Measurements from ENCODE around the gene FLCN. TPM values are rescaled to one million over a fixed set of nuclear protein-coding genes. Genes with fewer than 3 reads are reported as not detected.

Gene FLCN
- total and polyA plus RNA-seq, 4 donors, result 31.4 to 118 (median 80.1) TPM

DNA sequence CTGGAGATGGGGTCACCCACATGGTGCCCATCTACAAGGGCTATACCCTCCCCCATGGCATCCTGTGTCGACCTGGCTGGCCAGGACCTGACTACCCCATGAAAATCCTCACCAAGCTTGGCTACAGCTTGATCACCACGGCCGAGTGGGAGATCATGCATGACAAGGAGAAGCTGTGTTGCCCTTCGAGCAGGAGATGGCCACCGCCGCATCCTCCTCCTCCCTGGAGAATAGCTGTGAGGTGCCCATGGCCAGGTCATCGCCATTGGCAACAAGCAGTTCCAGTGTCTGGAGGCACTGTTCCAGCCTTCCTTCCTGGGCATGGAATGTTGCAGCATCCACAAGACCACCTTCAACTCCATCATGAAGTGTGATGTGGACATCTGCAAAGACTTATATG, 5.3 kb upstream of the FLCN start:
- DNase-seq (no peak), ATAC-seq (ENCODE audit: insufficient read depth, low FRiP score) (no peak)
- TF ChIP-seq, protein P1, sequence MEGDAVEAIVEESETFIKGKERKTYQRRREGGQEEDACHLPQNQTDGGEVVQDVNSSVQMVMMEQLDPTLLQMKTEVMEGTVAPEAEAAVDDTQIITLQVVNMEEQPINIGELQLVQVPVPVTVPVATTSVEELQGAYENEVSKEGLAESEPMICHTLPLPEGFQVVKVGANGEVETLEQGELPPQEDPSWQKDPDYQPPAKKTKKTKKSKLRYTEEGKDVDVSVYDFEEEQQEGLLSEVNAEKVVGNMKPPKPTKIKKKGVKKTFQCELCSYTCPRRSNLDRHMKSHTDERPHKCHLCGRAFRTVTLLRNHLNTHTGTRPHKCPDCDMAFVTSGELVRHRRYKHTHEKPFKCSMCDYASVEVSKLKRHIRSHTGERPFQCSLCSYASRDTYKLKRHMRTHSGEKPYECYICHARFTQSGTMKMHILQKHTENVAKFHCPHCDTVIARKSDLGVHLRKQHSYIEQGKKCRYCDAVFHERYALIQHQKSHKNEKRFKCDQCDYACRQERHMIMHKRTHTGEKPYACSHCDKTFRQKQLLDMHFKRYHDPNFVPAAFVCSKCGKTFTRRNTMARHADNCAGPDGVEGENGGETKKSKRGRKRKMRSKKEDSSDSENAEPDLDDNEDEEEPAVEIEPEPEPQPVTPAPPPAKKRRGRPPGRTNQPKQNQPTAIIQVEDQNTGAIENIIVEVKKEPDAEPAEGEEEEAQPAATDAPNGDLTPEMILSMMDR (IDR thresholded peaks at IDR 0.05; ENCODE audit: control extremely low read depth, extremely low read depth), result no peak
- Histone ChIP-seq H3K4me3 (no peak overlapping the region), H3K9ac (ENCODE audit: insufficient read depth in 1 of 2, low read length in 2 of 2) (no peak overlapping the region), H3K36me3 (ENCODE audit: control insufficient read depth in 4 of 4, insufficient read depth in 4 of 4, low read length in 4 of 4) (peaks cover 4 to 11% (median 6%) of the 10 kb centered on the region in 4 donors), H3K27me3 (ENCODE audit: control insufficient read depth in 3 of 3, insufficient read depth in 3 of 3, low read length in 2 of 3) (no peaks in the 10 kb centered on the region), H3K4me1 (ENCODE audit: control insufficient read depth in 5 of 5, insufficient read depth in 5 of 5, low read length in 5 of 5) (no peaks in the 10 kb centered on the region), H3K9me3 (ENCODE audit: control insufficient read depth in 4 of 4, insufficient read depth in 3 of 4, low read length in 3 of 4) (no peaks in the 10 kb centered on the region), H3K27ac (ENCODE audit: low read depth in 1 of 2, low read length in 1 of 2) (no peak overlapping the region)
- whole genome bisulfite sequencing, 2 donors, result 94 to 96% methylated on average over 7 of the region's 7 CpGs

DNA sequence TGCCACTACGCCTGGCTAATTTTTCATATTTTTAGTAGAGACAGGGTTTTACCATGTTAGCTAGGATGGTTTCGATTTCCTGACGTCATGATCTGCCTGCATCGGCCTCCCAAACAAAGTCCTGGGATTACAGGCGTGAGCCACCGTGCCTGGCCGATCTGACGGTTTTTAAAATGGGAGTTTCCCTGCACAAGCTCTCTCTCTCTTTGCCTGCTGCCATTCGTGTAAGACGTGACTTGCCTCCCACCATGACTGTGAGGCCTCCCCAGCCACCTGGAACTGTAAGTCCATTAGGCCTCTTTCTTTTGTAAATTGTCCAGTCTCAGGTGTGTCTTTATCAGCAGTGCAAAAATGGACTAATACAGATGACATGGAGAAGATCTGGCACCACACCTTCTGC, 4.7 kb upstream of the FLCN start:
- H3K27ac ChIP-seq (ENCODE audit: low read depth in 1 of 2, low read length in 1 of 2), result no peak overlapping the region
- no peaks in the 10 kb centered on the region for H3K9me3 ChIP-seq (ENCODE audit: control insufficient read depth in 4 of 4, insufficient read depth in 3 of 4, low read length in 3 of 4)
- H3K27me3 ChIP-seq (ENCODE audit: control insufficient read depth in 3 of 3, insufficient read depth in 3 of 3, low read length in 2 of 3), result no peaks in the 10 kb centered on the region
- no peak overlapping the region for H3K4me3 ChIP-seq
- WGBS, 2 donors, result 88 to 90% methylated on average over 10 of the region's 10 CpGs
- DNase-seq, result no peak
- H3K9ac ChIP-seq (ENCODE audit: insufficient read depth in 1 of 2, low read length in 2 of 2), result no peak overlapping the region
- TF ChIP-seq, protein P1 (IDR thresholded peaks at IDR 0.05; ENCODE audit: control extremely low read depth, extremely low read depth), result no peak
- peaks cover 0 to 5% (median 3%) of the 10 kb centered on the region in 4 donors for H3K36me3 ChIP-seq (ENCODE audit: control insufficient read depth in 4 of 4, insufficient read depth in 4 of 4, low read length in 4 of 4)
- ATAC-seq (ENCODE audit: insufficient read depth, low FRiP score), result no peak
- H3K4me1 ChIP-seq (ENCODE audit: control insufficient read depth in 5 of 5, insufficient read depth in 5 of 5, low read length in 5 of 5), result no peaks in the 10 kb centered on the region

DNA sequence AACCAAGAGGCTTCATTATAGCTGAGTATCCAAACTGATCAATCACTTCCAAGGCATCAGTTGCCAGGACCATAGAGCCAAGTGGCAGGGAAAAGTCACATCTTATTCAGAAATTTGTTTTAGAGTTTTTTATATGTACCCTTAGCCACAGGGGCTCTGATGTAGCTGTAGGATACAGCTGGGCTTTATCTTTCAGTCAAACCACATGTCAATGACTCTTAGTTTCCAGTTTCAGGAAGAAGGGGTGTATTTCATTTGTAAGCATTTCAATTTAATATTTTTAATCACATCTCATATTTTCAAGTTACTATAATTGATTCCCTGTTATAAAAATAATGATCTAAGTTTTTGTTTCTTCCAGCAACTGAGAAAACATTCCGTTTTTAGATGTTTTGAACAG, 2.9 kb upstream of the FLCN start:
- no peak for DNase-seq
- Histone ChIP-seq H3K4me1 (ENCODE audit: control insufficient read depth in 5 of 5, insufficient read depth in 5 of 5, low read length in 5 of 5) (peaks cover 0 to 13% (median 7%) of the 10 kb centered on the region in 5 donors), H3K9me3 (ENCODE audit: control insufficient read depth in 4 of 4, insufficient read depth in 3 of 4, low read length in 3 of 4) (no peaks in the 10 kb centered on the region), H3K27me3 (ENCODE audit: control insufficient read depth in 3 of 3, insufficient read depth in 3 of 3, low read length in 2 of 3) (no peaks in the 10 kb centered on the region), H3K36me3 (ENCODE audit: control insufficient read depth in 4 of 4, insufficient read depth in 4 of 4, low read length in 4 of 4) (peaks cover 0 to 2% (median 0%) of the 10 kb centered on the region in 4 donors), H3K9ac (ENCODE audit: insufficient read depth in 1 of 2, low read length in 2 of 2) (no peak overlapping the region), H3K4me3 (no peak overlapping the region), H3K27ac (ENCODE audit: low read depth in 1 of 2, low read length in 1 of 2) (no peak overlapping the region)
- WGBS, 2 donors, result 58 to 66% methylated on average over 1 of the region's 1 CpG
- ATAC-seq (ENCODE audit: insufficient read depth, low FRiP score), result no peak
- TF ChIP-seq, protein P1 (IDR thresholded peaks at IDR 0.05; ENCODE audit: control extremely low read depth, extremely low read depth), result no peak

All from lung (tissue), 12 donors.